GM12878 (cell line): Measurements from ENCODE around the gene MROH8. TPM values are rescaled to one million over a fixed set of nuclear protein-coding genes. Genes with fewer than 3 reads are reported as not detected.

Experiments
- ATAC-seq: fragments of 200-7000 bp; cut with Tn5 transposase; 3 replicates; pipeline ENCODE4 v1.9.1; 2020; ENCODE audit warnings: mild to moderate bottlenecking, moderate library complexity
- BruUV-seq: library from RNA; stranded (reverse); fragments of 400-500 nt; replicated peaks from 2 replicates; lab custom pipeline; 2021; lab: Mats Ljungman, UMichigan
- CTCF ChIA-PET: fragments of 300-600 bp; sonication (Branson Sonifier 250); formaldehyde crosslinking; extraction: SDS; loops from one replicate; lab custom pipeline; 2021; ENCODE audit warnings: inconsistent platforms; lab: Yijun Ruan, JAX
- POLR2A ChIA-PET: fragments of 350-600 bp; formaldehyde crosslinking; extraction: SDS; loops from one replicate; lab custom pipeline; 2021; ENCODE audit warnings: inconsistent platforms; lab: Charles Lee
- RAD21 ChIA-PET: fragments of 300-600 bp; sonication (Branson Sonifier 250); formaldehyde crosslinking; loops from one replicate; lab custom pipeline; 2023; ENCODE audit warnings: antibody characterized with exemption; ENCODE audit not compliant: unreplicated experiment; lab: Charles Lee
- SMC1A ChIA-PET: fragments of 300-600 bp; sonication (Branson Sonifier 250); formaldehyde crosslinking; loops from one replicate; lab custom pipeline; 2023; ENCODE audit not compliant: unreplicated experiment, uncharacterized antibody; lab: Charles Lee
- DNase-seq: peaks from one replicate; pipeline ENCODE4 v3.0.0-alpha.2; 2011; ENCODE audit warnings: low read depth, low spot score
- FAIRE-seq: peaks from 3 replicates; lab custom pipeline; 2011; peaks lifted over from hg19 to GRCh38; lab: Jason Lieb, UNC
- H2AFZ ChIP-seq: 2 replicates; pipeline ENCODE4 v1.6.0; 2011; ENCODE audit warnings: low read depth, low read length, control low read depth; ENCODE audit not compliant: control insufficient read depth
- H3K27ac ChIP-seq: 2 replicates; pipeline ENCODE4 v1.5.1; 2011; ENCODE audit warnings: control low read depth; ENCODE audit not compliant: control insufficient read depth, insufficient read depth
- H3K27me3 ChIP-seq, 2 experiments: replicated peaks in 1 of 2; 2 replicates each; pipeline versions ENCODE4 v1.6.0 to v1.6.1; 2011; ENCODE audit warnings: low read length in 1 of 2; ENCODE audit not compliant: control insufficient read depth in 2 of 2, insufficient read depth in 2 of 2
- H3K36me3 ChIP-seq, 2 experiments: 2 replicates each; pipeline ENCODE4 v1.5.1; 2011; ENCODE audit warnings: low read length in 1 of 2; ENCODE audit not compliant: control insufficient read depth in 2 of 2, insufficient read depth in 2 of 2
- H3K4me1 ChIP-seq: 2 replicates; pipeline ENCODE4 v1.6.1; 2011; ENCODE audit warnings: mild to moderate bottlenecking, low read length, moderate library complexity, mixed read lengths; ENCODE audit not compliant: control insufficient read depth, insufficient read depth
- H3K4me2 ChIP-seq: 2 replicates; pipeline ENCODE4 v1.6.0; 2011; ENCODE audit warnings: control low read depth; ENCODE audit not compliant: control insufficient read depth, insufficient read depth
- H3K4me3 ChIP-seq: fragments of 200-600 bp; sonication (generic); 2 replicates; pipeline ENCODE4 v1.5.1; 2016
- H3K79me2 ChIP-seq: 2 replicates; pipeline ENCODE4 v1.6.0; 2011; ENCODE audit warnings: low read length; ENCODE audit not compliant: control insufficient read depth, insufficient read depth
- H3K9ac ChIP-seq: 2 replicates; pipeline ENCODE4 v1.8.0; 2011; ENCODE audit warnings: low read length, control low read depth, mixed read lengths; ENCODE audit not compliant: control insufficient read depth, insufficient read depth
- H3K9me3 ChIP-seq: replicated peaks from 3 replicates; pipeline ENCODE4 v1.5.1; 2011; ENCODE audit warnings: mild to moderate bottlenecking, low read length; ENCODE audit not compliant: control insufficient read depth, insufficient read depth
- H4K20me1 ChIP-seq: 2 replicates; pipeline ENCODE4 v1.6.0; 2011; ENCODE audit not compliant: control insufficient read depth, insufficient read depth
- BACH1 ChIP-seq: fragments of 450-650 bp; IDR thresholded peaks from 2 replicates; pipeline ENCODE4 v1.6.1; 2017; ENCODE audit warnings: mild to moderate bottlenecking, borderline replicate concordance
- E2F4 ChIP-seq: IDR thresholded peaks from 2 replicates; pipeline ENCODE4 v1.6.1; 2012; ENCODE audit warnings: low read depth, low read length, improper control_type of control experiment
- E2F8 ChIP-seq: fragments of 450-650 bp; IDR thresholded peaks from 2 replicates; pipeline ENCODE4 v1.6.1; 2018; ENCODE audit warnings: mild to moderate bottlenecking, low read depth, moderate library complexity; ENCODE audit not compliant: partially characterized antibody
- GABPA ChIP-seq: IDR thresholded peaks from 2 replicates; pipeline ENCODE4 v1.6.1; 2014; ENCODE audit warnings: antibody characterized with exemption, low read depth, mild to moderate bottlenecking, inconsistent platforms
- NFYA ChIP-seq: IDR thresholded peaks from 2 replicates; pipeline ENCODE4 v1.6.1; 2011; ENCODE audit warnings: low read depth, mild to moderate bottlenecking, low read length, improper control_type of control experiment, borderline replicate concordance
- RCOR1 ChIP-seq: conservative IDR thresholded peaks from 2 replicates; pipeline ENCODE4 v1.6.1; 2012; ENCODE audit warnings: low read depth, low read length, improper control_type of control experiment
- RELA ChIP-seq: fragments of 450-650 bp; IDR thresholded peaks from 2 replicates; pipeline ENCODE4 v1.8.0; 2014; ENCODE audit warnings: borderline replicate concordance; ENCODE audit not compliant: partially characterized antibody
- RUNX3 ChIP-seq: IDR thresholded peaks from 2 replicates; pipeline ENCODE4 v1.6.1; 2012; ENCODE audit warnings: low read length, inconsistent platforms
- SMAD1 ChIP-seq: fragments of 450-650 bp; IDR thresholded peaks from 2 replicates; pipeline ENCODE4 v1.6.1; 2018; ENCODE audit warnings: mild to moderate bottlenecking, low read depth; ENCODE audit not compliant: partially characterized antibody
- ZBTB4 ChIP-seq: fragments of 450-650 bp; formaldehyde crosslinking; IDR thresholded peaks from 2 replicates; pipeline ENCODE4 v1.4.0; 2022; ENCODE audit warnings: mild to moderate bottlenecking, moderate library complexity
- ZSCAN29 ChIP-seq: fragments of 450-650 bp; IDR thresholded peaks from 2 replicates; pipeline ENCODE4 v1.6.1; 2017; ENCODE audit warnings: mild to moderate bottlenecking, moderate library complexity
- WGBS: methylation state at CpG from one replicate; pipeline ENCODE4 v1.1.6; 2016; ENCODE audit warnings: low lambda C conversion rate; ENCODE audit not compliant: insufficient replicate concordance, insufficient coverage; ENCODE audit errors: missing lambda C conversion rate; 5-methylcytosine and 5-hydroxymethylcytosine counted together
- in situ Hi-C: fragments of 300-500 bp; cut with MboI; formaldehyde crosslinking; loops from 9 replicates; pipeline ENCODE4 v1.14.3; 2018; ENCODE audit warnings: mixed read lengths
- intact Hi-C: fragments of 100-400 bp; cut with micrococcal nuclease; formaldehyde crosslinking; loops from one replicate; pipeline ENCODE4 v1.14.2; 2022; ENCODE audit not compliant: unreplicated experiment
- polyA plus RNA-seq, 11 experiments: library from polyadenylated mRNA; depleted of rRNA in 4 of 11; unstranded in 6 of 11; stranded (reverse) in 5 of 11; fragments of >200 nt; fragmentation: Nextera tagmentation in 4 of 11; fragmentation: Illumina TruSeq in 1 of 11; extraction: Ambion mirVana in 4 of 11; extraction: Trizol in 1 of 11; gene quantifications; 1 replicate in 1 of 11; 2 replicates in 10 of 11; pipeline versions ENCODE4 v1.2.1 to v1.2.3, GENCODE V29; 2011 to 2016; ENCODE audit warnings: inconsistent platforms in 2 of 11, missing spikeins in 2 of 11, low read depth in 1 of 11
- total RNA-seq, 4 experiments: library from RNA; depleted of rRNA in 3 of 4; stranded (reverse); fragments of >200 nt in 3 of 4; fragmentation: Illumina TruSeq in 1 of 4; extraction: Trizol in 1 of 4; gene quantifications; 2 replicates each; pipeline versions ENCODE4 v1.2.1 to v1.2.3, GENCODE V29; 2013 to 2021

MROH8 gene
- total and polyA plus RNA-seq, 10 of the 15 experiments (the other 5 are each of a cell fraction or from before 2014, with no cell fraction given), result 0.16 to 2.8 (median 1.8) TPM

- no peak for DNase-seq
- Histone ChIP-seq H3K27ac (no peak overlapping the region), H3K9ac (no peak overlapping the region), H3K4me3 (no peak overlapping the region), H3K9me3 (no peaks in the 10 kb centered on the region)
- RAD21 ChIA-PET, result no interaction called here
- WGBS, result 100% methylated on average over 2 of the region's 2 CpGs
- in situ Hi-C loops, result no loop called here
- TF ChIP-seq NFYA, result no peak
- TF ChIP-seq, all 136 proteins: peak for 0
- no peaks in the 10 kb centered on the region for H3K79me2 ChIP-seq
- H3K36me3 ChIP-seq, result no peaks in the 10 kb centered on the region
- no peaks in the 10 kb centered on the region for H4K20me1 ChIP-seq
- H3K4me2 ChIP-seq, result no peak overlapping the region
- H2AFZ ChIP-seq, result no peak overlapping the region
- SMC1A ChIA-PET, result no interaction called here
- CTCF ChIA-PET, result no interaction called here
- peak; percentile 44 for FAIRE-seq
- POLR2A ChIA-PET, result no interaction called here
- intact Hi-C loops, result no loop called here
- no peak for ATAC-seq
- H3K4me1 ChIP-seq, result no peaks in the 10 kb centered on the region
- no TSS peak for BruUV-seq
- no peaks in the 10 kb centered on the region; a peak in 1 of 4 replicates for H3K27me3 ChIP-seq
Observed at GRCh38 chr20:37133952-37134351, 45.4 kb downstream of the MROH8 start.

- FAIRE-seq (no peak), DNase-seq (no peak), ATAC-seq (no peak)
- SMC1A ChIA-PET, result no interaction called here
- in situ Hi-C loops, result no loop called here
- H3K9me3 ChIP-seq, result no peaks in the 10 kb centered on the region
- BruUV-seq, result no TSS peak
- H3K4me2 ChIP-seq, result no peak overlapping the region
- RAD21 ChIA-PET, result no interaction called here
- no peaks in the 10 kb centered on the region for H3K36me3 ChIP-seq
- no peak overlapping the region for H3K4me3 ChIP-seq
- H3K79me2 ChIP-seq, result no peaks in the 10 kb centered on the region
- no peaks in the 10 kb centered on the region; a peak in 1 of 4 replicates for H3K27me3 ChIP-seq
- CTCF ChIA-PET, result no interaction called here
- no peak overlapping the region for H3K9ac ChIP-seq
- no peaks in the 10 kb centered on the region for H4K20me1 ChIP-seq
- no peak overlapping the region for H2AFZ ChIP-seq
- no peak overlapping the region for H3K27ac ChIP-seq
- WGBS, result 79% methylated on average over 3 of the region's 3 CpGs
- intact Hi-C loops, result no loop called here
- POLR2A ChIA-PET, result no interaction called here
- H3K4me1 ChIP-seq, result no peaks in the 10 kb centered on the region
- no peak for TF ChIP-seq RELA
- TF ChIP-seq RCOR1, result no peak
- no peak for TF ChIP-seq NFYA
- no peak for TF ChIP-seq ZSCAN29
- no peak for TF ChIP-seq GABPA
- no peak for TF ChIP-seq SMAD1
- TF ChIP-seq E2F4, result no peak
- TF ChIP-seq BACH1, result no peak
- no peak for TF ChIP-seq E2F8
- TF ChIP-seq RUNX3, result no peak
- TF ChIP-seq ZBTB4 (CRISPR knock-in tag), result no peak
Observed at GRCh38 chr20:37131486-37131885, 47.9 kb downstream of the MROH8 start.
